Measurements from ENCODE around the gene ADCY5.

Gene ADCY5

DNA sequence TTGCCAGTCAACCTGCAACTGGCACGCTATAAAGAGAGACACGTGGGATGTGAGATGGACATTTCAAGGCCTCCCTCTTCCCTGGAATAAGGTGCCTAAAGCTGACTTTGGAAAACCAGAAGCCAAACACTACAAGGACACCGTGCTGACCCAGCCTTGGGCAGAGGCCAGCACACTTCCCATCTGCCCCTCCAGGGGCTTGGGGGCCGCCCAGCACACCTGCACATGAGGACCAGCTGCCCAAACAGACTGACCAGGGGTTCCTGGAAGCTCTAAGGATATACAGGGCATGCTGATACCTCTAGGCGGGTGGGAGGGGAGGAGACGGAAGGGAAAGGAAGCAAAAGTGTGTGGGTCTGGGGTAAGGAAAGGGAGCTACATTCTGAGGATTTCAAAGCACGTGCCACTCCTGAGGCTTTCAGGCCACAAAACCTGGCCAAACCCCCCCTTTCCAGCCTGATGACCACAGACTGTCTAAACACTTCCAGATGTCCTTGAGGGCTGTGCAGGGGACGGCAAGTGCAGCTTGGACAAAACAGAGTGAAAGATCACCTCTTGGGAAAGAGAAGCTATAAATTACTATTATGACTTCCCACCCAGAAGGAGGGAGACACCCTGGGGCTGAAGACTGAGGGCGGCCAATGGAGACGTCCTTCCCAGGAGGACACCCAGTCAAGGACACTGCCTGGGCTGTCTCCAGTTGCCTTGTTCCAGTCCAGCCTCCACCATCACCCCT lies 57.9 kb downstream of the ADCY5 start:
- peak; percentile 15 for DNase-seq (ENCODE audit: insufficient read length, low spot score)
- no peak for FAIRE-seq

DNA sequence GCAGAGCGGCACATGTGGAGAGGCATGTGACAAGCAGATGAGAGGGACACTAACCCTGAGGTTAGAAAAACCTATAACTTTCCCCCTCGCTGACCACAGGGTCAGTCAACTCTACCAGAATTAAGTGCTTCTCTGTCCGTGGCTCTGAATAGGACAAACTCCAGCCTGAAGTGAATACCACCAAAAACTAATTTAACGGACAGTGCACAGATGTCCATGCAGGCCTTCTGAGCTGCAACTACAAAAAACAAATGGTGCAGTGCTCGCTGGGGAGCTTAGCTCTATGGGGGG lies 59.3 kb downstream of the ADCY5 start:
- FAIRE-seq: no peak

DNA sequence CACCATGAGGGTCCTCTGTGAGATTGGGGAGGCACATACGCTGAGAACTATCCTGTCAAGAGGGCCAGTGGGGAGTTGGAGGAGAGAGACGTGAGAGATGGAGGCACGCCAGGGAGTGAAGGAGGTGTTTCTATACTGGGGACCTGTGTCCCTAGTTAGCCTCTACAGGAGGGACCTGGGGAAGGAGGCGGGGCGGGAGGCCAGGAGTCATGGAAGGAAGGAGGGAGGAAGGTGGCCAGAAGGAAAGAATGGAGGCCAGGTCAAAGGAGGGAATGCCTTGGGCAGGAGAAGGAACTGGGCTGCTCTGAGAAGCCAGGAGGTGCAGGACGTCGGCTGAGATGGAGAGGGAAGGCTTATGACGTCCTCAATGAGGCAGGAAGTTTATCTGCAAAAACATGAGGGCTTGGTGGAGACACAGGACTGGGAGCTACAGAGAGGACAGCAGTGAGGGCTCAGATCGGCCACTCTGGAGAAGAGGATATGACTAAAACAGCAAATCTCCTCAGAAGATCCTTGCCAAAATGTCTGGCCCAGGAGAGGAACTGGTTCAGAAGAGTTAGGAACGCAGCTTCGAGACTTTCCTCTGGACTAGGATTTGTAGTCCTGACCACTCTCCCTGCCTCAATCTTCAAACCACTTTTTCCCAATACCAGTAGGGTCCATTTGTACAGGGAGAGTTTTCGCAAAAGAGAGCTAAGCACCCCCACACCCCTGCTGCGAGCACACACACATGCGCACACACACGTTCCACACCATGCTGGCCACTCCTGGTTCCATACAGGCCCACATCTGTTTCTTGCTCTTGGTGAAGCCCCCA lies 59.9 kb downstream of the ADCY5 start:
- FAIRE-seq (no peak), DNase-seq (ENCODE audit: insufficient read length, low spot score) (no peak)

More for the DNA sequence above, 59.3 kb downstream of the ADCY5 start:
- no peak for DNase-seq (ENCODE audit: insufficient read length, low spot score)

DNA sequence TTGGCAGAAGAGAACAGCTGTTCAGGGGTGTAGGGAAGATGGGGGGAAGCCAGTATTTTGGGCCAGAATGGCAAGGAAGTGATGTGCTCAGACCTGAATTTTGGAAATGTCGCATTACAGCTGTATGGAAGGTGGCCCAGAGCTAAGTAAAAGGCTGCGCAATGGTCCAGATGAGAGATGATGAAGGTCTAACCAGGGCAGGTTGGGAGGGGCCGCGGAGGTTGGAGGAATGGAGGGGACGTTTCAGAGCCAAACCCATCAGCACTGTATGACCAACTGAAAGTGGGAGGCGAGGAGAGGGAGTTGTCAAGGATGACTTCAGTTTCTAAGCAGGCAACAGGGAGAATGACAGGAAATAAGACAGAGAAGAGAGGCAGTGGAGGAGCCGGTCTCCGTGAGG lies 60.8 kb downstream of the ADCY5 start:
- no peak for DNase-seq (ENCODE audit: insufficient read length, low spot score)
- no peak for FAIRE-seq

DNA sequence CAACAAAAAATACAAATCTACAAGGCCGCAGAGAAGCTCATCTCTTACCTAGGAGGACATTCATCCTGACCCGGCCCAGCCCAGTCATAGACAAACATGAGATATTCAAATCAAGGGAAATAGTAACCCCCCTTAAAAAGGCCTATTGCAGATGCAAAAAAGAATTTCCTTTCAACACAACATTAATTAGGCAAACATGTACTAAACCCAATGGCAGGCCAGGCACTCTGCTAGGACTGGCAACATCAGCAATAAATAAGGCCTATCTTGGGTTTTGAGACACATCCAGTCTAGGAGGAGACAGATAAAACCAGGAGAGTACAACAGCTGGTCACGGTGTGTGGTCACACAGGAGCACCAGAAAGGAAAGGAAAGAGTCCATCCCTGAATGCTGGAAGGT lies 61.4 kb downstream of the ADCY5 start:
- FAIRE-seq: no peak
- no peak for DNase-seq (ENCODE audit: insufficient read length, low spot score)

DNA sequence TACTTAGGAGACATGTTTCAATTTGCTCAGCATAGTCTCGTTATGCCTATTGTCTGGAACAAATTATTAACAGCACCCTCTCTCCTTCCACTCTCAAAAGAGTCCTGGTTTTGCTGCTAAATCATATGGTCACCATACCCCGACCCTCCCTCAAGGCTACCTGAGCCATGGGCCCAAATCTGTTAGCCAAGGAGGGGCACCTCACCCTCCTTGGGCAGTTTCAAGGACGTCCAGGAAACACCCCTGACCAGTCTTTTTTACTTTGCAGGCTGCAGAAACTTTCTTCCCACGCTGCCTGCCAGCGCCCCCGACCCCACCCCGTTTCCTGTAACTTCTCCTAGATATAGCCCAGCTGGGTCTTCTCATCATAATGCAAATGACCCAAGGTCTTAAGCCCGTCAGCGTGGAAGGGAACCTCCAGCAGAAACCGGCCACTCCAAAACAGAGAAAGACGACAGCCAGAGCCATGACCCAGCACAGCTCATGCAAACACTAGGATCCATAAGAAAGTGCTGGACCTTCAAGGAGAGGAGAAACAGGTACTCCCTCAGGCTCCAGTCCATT lies 62.3 kb downstream of the ADCY5 start:
- DNase-seq (ENCODE audit: insufficient read length, low spot score) (no peak), FAIRE-seq (no peak)

DNA sequence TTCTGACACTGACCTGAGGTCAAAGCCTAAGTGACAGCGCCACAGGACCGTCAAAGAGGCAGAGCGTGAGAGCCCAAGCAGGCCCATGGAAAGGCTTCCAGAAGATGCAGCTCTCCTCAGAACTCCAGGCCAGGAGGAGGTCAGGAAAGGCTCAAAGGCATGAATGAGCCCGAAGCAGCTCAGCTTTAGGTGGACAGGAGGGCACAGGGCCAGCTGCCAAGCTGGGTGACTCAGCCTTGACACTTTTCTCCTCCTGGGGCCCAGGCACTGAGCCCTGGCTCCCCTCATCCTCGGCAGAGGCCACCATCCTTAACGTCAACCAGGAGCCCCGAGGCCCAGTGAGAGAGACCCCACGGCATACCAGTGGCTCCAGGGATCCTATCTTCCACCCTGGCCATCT lies 62.9 kb downstream of the ADCY5 start:
- peak; percentile 60 for DNase-seq (ENCODE audit: insufficient read length, low spot score)
- peak; percentile 84 for FAIRE-seq

DNA sequence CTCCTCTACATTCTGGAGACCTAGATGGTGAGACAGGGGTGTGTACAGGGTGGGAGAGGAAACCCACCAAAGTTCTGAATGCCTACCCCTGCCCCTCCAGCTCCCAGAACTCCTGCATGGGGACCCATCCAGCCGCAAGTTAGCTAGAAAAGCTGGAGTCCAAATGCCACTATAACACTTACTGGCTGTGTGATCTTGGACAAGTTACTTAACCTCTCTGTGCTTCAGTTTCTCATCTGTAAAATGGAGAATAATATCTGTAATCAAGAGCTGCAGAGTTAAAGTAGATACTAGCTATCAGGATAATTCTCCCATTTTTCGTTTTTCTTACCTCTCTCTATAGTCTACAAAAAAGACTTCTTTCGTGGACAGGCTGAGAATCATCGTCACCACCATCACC lies 63.4 kb downstream of the ADCY5 start:
- FAIRE-seq: no peak
- no peak for DNase-seq (ENCODE audit: insufficient read length, low spot score)

DNA sequence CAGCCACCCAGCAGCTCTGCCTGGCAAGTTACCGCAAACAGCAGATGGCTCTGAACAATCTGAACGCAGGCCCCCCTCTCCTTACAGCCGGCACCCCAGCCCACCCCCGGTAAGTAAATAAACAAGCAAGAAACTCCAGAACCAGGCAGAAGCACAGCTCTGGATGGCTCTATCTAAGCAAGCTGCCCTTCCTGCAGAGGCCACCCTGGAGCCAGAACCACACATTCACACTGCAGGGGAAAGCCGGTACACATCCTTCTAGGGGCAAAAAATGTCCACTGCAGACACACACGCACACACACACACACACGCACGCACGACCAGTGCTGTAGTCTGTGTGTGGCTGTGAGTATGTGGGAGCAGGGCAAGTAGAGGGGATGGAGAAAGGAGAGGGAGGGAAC lies 63.9 kb downstream of the ADCY5 start:
- FAIRE-seq (peak; percentile 59), DNase-seq (ENCODE audit: insufficient read length, low spot score) (no peak)

DNA sequence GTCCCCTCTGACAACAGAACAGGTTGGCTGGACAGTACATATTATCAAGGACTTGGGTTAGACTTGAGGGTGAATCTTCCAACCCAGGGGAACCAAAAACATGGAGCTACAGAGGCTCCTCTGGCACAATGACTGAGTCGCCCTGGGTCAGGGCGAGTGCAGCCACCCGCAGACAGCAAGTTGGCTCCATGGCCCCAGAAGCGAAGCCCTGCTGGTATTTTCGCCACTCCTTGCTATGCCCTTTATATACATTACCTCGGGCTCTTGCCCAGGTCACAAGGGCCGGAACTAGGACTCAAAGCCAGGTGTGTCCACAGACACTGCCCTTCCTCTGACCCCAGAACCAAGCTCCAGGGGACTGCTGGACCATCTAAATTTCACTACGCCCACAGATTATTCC lies 64.6 kb downstream of the ADCY5 start:
- DNase-seq (ENCODE audit: insufficient read length, low spot score) (no peak), FAIRE-seq (no peak)

DNA sequence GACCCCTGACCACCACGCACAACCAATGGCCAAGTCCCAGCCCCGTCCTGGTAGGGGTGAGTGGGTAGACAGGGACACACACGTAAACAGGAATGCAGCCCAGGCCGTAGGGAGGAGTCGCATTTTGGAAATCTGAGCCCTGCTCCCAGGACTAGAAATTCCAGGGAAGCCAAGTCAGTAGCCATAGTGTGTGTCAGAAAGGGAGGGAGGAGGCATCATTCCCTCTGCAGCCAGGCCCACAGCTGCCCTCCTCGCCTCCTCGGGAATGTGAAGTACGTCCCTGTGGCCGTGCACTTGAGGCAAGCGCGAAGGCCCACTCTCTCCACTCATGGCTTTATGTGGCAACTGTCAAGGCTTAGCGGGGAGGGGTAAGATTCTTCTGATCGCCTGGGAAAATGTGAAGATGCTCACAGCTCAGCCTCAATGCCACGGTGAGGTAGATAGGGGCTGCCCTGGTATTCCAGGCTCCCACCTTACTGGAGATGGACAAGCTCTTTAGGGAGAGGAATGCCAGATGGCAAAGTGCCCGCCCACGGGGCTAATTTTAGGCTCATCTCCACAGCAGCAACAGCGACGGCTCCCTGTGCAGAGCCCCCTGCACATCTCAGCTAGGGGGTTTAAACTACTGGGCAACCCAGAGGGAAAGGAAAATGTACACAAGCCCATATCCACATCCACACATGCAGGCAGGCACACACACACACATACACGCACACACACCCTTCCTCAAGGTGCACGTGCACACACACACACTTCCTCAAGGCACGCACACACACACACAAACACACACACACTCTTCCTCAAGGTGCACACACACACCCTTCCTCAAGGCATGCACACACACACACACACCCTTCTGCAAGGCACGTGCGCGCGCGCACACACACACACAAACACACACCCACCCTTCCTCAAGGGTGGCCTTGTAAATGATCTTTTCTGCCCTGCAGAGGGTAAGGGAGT lies 65.5 kb downstream of the ADCY5 start:
- peak; percentile 51 for DNase-seq (ENCODE audit: insufficient read length, low spot score)
- peak; percentile 81 for FAIRE-seq

DNA sequence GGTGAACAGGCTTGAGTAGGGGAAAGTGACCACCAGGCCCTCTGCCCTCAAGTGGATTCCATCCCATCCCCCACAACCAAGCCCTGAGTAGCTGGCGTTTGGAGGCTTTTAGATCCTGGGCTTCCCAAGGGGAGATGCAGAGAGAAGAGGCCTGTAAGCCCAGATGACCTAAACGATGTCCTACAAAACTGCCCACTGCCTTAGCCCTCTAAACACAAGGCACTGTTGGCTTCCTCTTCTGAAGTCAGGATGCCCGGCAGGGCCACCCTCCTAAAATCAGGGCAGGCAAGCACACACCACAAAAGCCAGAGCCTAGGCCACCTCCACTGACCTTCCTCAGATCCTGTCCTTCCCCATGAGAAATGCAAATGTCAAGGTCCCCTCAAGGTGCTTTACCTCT lies 68.6 kb downstream of the ADCY5 start:
- FAIRE-seq (no peak), DNase-seq (ENCODE audit: insufficient read length, low spot score) (no peak)

DNA sequence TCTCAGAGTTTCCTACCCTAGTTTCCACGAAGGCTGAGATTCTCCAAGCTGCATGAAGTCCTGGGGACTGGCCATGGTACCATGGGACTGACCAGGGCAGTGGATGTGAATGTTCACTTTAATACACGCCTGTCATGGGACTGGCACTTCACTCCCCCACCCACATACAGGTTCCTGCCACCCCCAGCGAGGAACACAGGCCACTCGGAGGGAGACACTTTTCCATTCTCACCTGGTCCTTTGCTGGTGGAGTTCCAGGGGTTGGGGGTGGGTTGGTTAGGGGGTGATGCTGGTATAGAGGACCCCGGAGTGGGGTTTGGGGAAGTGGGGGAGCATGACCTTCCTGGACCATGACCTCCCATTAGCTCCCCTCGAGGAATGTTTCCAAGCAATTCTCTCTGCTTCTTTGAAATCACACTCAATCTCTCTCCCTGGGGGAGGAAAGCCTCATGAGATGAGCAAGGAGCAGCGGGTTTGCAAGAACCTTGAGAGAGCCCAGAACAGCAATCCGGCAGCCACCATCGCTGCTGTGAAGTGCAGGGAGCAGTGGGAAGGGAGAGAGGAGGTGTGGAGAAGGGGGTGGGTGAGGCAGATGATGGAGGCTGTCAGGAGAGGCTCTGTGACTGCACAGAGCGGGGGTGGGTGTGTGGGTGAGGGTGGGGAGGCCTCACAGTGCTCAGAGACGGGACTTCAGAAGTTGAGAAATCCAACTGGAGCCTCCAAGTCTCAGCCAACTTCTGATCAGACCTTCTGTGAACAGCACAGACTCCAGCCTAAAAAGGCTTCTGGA lies 69.7 kb downstream of the ADCY5 start:
- DNase-seq (ENCODE audit: insufficient read length, low spot score) (no peak), FAIRE-seq (no peak)

DNA sequence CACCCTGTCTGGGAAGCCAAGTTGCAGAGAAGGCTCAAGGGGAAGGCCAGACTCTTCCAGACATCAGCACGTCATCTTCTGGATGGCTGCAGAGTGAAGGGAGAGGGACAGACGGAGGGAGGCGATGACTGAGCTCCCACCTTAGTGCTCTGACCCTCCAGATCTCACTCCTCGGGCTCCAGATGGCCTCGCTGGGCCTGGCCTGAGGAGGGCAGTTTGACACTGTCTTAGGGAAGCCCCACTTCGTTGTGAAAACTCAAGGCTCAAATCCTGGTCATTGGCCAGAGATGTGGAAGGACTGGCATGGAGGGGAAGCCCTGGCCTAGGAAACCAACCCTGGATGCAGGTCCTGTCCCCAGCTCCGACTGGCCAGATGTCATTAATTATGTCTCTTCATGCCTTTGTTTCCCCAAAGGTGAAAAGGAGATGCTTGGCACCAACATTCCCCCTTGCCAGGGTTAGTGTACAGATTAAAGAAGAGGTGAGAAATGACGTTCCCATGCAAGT lies 70.4 kb downstream of the ADCY5 start:
- no peak for DNase-seq (ENCODE audit: insufficient read length, low spot score)
- no peak for FAIRE-seq

DNA sequence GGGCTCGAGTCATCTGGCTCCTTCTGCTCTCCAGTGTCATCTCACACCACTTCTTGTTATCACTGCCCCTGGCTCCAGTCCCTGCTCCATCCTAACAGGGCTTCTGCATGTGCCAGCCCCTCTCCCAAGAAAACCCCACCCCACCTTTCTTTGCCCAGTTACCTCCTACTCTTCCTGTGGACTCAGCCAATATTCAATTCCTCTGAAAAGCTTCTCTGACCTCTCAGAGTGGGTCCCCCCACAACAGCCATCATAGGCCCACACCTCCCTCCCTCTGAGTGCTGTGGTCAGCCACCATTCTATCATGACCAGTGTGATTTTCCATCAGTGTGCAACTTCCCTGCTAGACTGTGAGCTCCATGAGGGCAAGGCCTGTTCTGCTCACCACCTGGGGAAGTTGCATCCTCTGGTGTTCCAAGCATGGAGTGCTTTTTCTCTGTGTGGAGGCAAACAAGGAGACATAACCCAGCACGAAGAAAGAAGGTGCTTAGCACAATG lies 71.6 kb downstream of the ADCY5 start:
- FAIRE-seq: peak; percentile 55
- no peak for DNase-seq (ENCODE audit: insufficient read length, low spot score)

DNA sequence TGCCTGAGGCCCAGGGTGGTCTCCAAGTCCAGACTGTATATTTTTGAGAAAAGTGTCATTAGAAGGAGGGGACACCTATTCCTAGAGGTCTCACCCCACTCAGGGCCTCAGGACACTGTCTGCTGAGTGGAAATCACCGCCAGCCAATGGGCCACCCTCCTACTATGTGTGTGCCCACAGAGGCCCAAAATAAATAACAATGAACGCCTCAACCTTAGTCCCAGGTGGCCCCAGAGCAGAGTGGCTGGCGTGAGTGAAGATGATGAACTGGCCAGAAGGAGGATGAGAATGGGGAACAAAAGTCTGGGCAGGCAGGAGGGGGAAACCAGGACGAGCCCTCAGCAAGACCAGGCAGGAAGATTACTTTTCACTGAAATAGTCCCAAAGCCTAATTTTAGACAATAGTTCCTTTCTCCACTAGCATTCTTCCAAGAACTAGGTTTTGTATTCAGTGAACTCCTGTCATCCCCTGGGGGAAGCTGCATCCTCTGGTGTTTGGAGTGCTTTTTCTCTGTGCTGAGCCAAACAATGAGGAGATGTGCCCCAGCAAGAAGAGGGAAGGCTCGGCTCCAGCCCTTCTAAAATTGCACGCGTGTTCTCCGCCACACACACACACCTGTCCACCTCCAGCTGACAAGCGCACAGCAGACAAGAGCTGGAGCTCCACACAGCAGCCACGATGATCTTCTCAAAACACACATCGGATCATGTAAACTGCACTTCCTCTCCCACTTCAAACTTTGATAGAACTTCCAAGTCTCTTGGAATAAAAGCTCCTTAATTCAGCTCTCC lies 72.2 kb downstream of the ADCY5 start:
- no peak for FAIRE-seq
- no peak for DNase-seq (ENCODE audit: insufficient read length, low spot score)

DNA sequence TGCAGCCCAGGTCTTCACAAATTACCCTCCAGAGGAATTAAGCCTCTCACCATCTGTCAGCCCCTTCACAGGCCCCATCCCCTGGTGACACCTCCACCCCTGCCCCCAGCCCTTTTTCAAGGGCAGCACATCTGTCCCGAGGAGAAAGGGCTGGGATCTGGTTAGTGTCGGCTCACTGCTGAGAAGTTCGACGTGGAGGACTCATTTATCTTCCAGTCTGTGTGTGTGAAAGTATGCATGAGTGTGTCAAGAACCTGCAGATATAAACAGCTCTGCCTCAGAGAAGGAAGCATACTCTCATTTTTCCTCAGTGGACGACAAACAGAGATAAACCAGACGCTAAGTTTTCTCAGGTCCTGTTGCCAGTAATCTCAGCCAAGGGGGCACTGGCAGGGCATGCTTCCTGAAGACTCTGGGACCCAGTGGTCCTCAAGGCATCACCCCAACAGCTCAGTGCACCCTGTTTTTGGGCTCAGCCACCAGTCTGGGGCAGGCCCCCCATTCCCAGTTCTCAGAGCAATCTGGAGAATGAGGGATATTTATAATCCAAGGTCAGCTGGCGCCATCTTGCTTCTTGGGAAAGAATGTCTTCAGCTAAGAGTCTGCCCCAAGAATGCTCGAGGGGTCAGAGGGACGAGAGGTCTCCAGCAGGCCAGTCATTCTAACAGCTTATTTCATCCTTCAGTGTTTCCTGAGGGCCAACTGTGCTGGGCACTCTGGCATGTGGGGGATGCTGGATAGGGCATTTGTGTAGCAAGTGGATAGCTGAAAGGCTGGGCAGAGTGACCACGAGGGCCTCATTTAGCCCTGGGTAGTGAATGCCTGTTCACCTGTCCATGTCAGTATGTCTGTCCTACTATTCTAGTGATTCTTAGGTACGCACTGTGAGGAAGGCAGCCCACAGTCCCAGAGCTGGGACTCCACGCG lies 73.6 kb downstream of the ADCY5 start:
- DNase-seq (ENCODE audit: insufficient read length, low spot score) (no peak), FAIRE-seq (no peak)

DNA sequence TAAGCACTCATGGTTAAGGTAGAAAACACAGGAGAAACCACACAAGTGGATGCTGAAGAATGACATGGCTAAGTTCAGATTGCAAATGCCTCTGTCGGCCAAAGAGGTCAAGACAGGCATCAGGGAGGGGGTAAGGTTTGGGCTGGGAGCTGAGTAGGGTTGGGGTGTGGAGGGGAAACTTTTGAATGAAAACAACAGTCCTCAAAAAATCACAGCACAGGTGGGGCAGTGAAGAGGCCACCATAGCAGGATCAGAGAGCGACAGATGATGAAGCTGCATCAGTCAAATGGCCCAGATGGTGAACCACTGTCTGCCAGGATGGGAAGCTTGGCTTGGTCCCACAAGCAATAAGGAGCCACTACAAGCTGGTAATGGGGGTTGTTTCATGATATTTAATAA lies 74.9 kb downstream of the ADCY5 start:
- FAIRE-seq: no peak

More for the DNA sequence above, 74.9 kb downstream of the ADCY5 start:
- no peak for DNase-seq (ENCODE audit: insufficient read length, low spot score)

Measured in HTR-8/SVneo (cell line).